Measurements from ENCODE around the gene KLHDC8A. TPM values are rescaled to one million over a fixed set of nuclear protein-coding genes. Genes with fewer than 3 reads are reported as not detected.
"Not testable (repeated sequence)": the region's sequence is repeated elsewhere in the genome, so short reads cannot be mapped to it uniquely, and the experiment has no call there.

Gene KLHDC8A
- polyA plus RNA-seq, 1 donor (not counting 4 experiments of a cell fraction or from before 2014, with no cell fraction given): not detected

DNA sequence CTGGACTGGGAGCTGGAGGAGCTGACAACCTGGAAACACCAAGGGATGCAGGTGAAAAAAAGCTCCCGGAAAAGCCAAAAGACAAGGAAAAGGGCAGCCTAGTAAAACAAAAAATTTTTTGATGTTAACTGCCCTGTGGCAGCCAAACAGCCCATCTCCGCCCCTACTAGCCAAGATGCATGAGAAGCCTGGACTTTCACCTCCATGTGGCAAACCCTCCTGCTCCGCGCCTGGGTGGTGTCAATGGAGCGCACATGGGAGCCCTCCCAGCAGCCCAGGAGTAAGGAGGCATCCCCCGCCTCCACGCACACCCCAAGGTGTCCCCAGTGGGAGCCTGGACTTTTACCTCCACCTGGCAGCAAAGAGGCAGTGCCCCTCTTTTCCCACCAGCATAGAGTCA lies 34.7 kb upstream of the KLHDC8A start:
- no peaks in the 10 kb centered on the region for H3K9me3 ChIP-seq (ENCODE audit: control insufficient read depth, low read depth, low read length)
- H3K4me2 ChIP-seq (ENCODE audit: control insufficient read depth, extremely low read depth, insufficient read depth, low read depth, low read length): no peak overlapping the region
- DNase-seq (ENCODE audit: low read depth, low spot score) (no peak), FAIRE-seq (no peak)
- no peaks in the 10 kb centered on the region for H3K36me3 ChIP-seq (ENCODE audit: control insufficient read depth in 2 of 2, extremely low read depth in 1 of 2, insufficient read depth in 2 of 2, low read length in 2 of 2)
- H3K27me3 ChIP-seq (ENCODE audit: control insufficient read depth, extremely low read depth, insufficient read depth, low read length): peaks cover 5% of the 10 kb centered on the region
- H4K20me1 ChIP-seq (ENCODE audit: control insufficient read depth, extremely low read depth, insufficient read depth, low read length): no peaks in the 10 kb centered on the region
- no peak overlapping the region for H3K27ac ChIP-seq (ENCODE audit: control insufficient read depth, insufficient read depth, low read length)
- H3K9me1 ChIP-seq (ENCODE audit: control insufficient read depth, extremely low read depth, insufficient read depth, low read length): no peaks in the 10 kb centered on the region
- H3K9ac ChIP-seq (ENCODE audit: control insufficient read depth, extremely low read depth, insufficient read depth, low read length): no peak overlapping the region
- H2AFZ ChIP-seq (ENCODE audit: control insufficient read depth, low read length): no peak overlapping the region
- no peaks in the 10 kb centered on the region for H3K79me2 ChIP-seq (ENCODE audit: control insufficient read depth, insufficient read depth, low read length)
- dilution Hi-C loops (cut with MboI; ENCODE audit: extremely low pct_ligation_motif_present, low sequenced_read_pairs): no loop called here
- H3K4me1 ChIP-seq (ENCODE audit: control insufficient read depth, extremely low read depth, insufficient read depth, low read length): no peaks in the 10 kb centered on the region
- TF ChIP-seq EZH2 (IDR thresholded peaks at IDR 0.05; ENCODE audit: low read length): no peak
- no peak overlapping the region for H3K4me3 ChIP-seq (ENCODE audit: control insufficient read depth in 2 of 3, extremely low read depth in 1 of 3, insufficient read depth in 2 of 3, low read depth in 1 of 3, low read length in 3 of 3)

DNA sequence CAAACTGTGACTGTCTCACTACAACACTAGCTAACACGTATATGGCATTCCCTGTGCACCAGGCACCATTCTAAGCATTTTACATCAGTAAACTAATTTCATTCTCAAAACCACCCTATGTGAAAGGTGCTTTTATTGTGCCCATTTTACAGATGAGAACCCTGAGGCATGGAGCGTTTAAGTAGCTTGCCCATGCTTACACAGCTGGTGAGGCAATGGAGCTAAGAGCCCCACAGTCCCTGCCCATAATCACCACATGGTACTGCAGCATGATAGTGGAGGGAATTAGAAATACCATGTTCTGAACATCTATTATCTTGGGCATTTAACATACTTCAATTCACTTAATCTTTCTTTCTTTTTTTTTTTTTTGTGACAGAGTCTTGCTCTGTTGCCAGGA lies 31.1 kb upstream of the KLHDC8A start:
- no peak for FAIRE-seq
- H3K9me3 ChIP-seq (ENCODE audit: control insufficient read depth, low read depth, low read length): no peaks in the 10 kb centered on the region

GRCh38 chr1:205382990-205383389 lies 26.3 kb upstream of the KLHDC8A start:
- H3K9me1 ChIP-seq (ENCODE audit: control insufficient read depth, extremely low read depth, insufficient read depth, low read length); H3K9ac ChIP-seq (ENCODE audit: control insufficient read depth, extremely low read depth, insufficient read depth, low read length); DNase-seq (ENCODE audit: low read depth, low spot score); H3K4me3 ChIP-seq (ENCODE audit: control insufficient read depth in 2 of 3, extremely low read depth in 1 of 3, insufficient read depth in 2 of 3, low read depth in 1 of 3, low read length in 3 of 3); dilution Hi-C loops (cut with MboI; ENCODE audit: extremely low pct_ligation_motif_present, low sequenced_read_pairs); H3K4me2 ChIP-seq (ENCODE audit: control insufficient read depth, extremely low read depth, insufficient read depth, low read depth, low read length); H2AFZ ChIP-seq (ENCODE audit: control insufficient read depth, low read length); H3K27ac ChIP-seq (ENCODE audit: control insufficient read depth, insufficient read depth, low read length); H4K20me1 ChIP-seq (ENCODE audit: control insufficient read depth, extremely low read depth, insufficient read depth, low read length); H3K9me3 ChIP-seq (ENCODE audit: control insufficient read depth, low read depth, low read length); FAIRE-seq; H3K4me1 ChIP-seq (ENCODE audit: control insufficient read depth, extremely low read depth, insufficient read depth, low read length); H3K36me3 ChIP-seq (ENCODE audit: control insufficient read depth in 2 of 2, extremely low read depth in 1 of 2, insufficient read depth in 2 of 2, low read length in 2 of 2); H3K79me2 ChIP-seq (ENCODE audit: control insufficient read depth, insufficient read depth, low read length): not testable (repeated sequence)
- H3K27me3 ChIP-seq (ENCODE audit: control insufficient read depth, extremely low read depth, insufficient read depth, low read length): peaks cover 10% of the 10 kb centered on the region

More for the DNA sequence above, 31.1 kb upstream of the KLHDC8A start:
- Histone ChIP-seq H3K36me3 (ENCODE audit: control insufficient read depth in 2 of 2, extremely low read depth in 1 of 2, insufficient read depth in 2 of 2, low read length in 2 of 2) (no peaks in the 10 kb centered on the region), H3K9ac (ENCODE audit: control insufficient read depth, extremely low read depth, insufficient read depth, low read length) (no peak overlapping the region), H3K79me2 (ENCODE audit: control insufficient read depth, insufficient read depth, low read length) (no peaks in the 10 kb centered on the region), H3K27ac (ENCODE audit: control insufficient read depth, insufficient read depth, low read length) (no peak overlapping the region), H3K9me1 (ENCODE audit: control insufficient read depth, extremely low read depth, insufficient read depth, low read length) (no peaks in the 10 kb centered on the region), H3K27me3 (ENCODE audit: control insufficient read depth, extremely low read depth, insufficient read depth, low read length) (peaks cover 5% of the 10 kb centered on the region), H3K4me1 (ENCODE audit: control insufficient read depth, extremely low read depth, insufficient read depth, low read length) (no peaks in the 10 kb centered on the region), H2AFZ (ENCODE audit: control insufficient read depth, low read length) (no peak overlapping the region), H3K4me2 (ENCODE audit: control insufficient read depth, extremely low read depth, insufficient read depth, low read depth, low read length) (no peak overlapping the region), H3K4me3 (ENCODE audit: control insufficient read depth in 2 of 3, extremely low read depth in 1 of 3, insufficient read depth in 2 of 3, low read depth in 1 of 3, low read length in 3 of 3) (no peak overlapping the region), H4K20me1 (ENCODE audit: control insufficient read depth, extremely low read depth, insufficient read depth, low read length) (no peaks in the 10 kb centered on the region)
- DNase-seq (ENCODE audit: low read depth, low spot score): no peak
- dilution Hi-C loops (cut with MboI; ENCODE audit: extremely low pct_ligation_motif_present, low sequenced_read_pairs): no loop called here
- TF ChIP-seq EZH2 (IDR thresholded peaks at IDR 0.05; ENCODE audit: low read length): no peak
- TF ChIP-seq, protein P1, sequence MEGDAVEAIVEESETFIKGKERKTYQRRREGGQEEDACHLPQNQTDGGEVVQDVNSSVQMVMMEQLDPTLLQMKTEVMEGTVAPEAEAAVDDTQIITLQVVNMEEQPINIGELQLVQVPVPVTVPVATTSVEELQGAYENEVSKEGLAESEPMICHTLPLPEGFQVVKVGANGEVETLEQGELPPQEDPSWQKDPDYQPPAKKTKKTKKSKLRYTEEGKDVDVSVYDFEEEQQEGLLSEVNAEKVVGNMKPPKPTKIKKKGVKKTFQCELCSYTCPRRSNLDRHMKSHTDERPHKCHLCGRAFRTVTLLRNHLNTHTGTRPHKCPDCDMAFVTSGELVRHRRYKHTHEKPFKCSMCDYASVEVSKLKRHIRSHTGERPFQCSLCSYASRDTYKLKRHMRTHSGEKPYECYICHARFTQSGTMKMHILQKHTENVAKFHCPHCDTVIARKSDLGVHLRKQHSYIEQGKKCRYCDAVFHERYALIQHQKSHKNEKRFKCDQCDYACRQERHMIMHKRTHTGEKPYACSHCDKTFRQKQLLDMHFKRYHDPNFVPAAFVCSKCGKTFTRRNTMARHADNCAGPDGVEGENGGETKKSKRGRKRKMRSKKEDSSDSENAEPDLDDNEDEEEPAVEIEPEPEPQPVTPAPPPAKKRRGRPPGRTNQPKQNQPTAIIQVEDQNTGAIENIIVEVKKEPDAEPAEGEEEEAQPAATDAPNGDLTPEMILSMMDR (optimal IDR thresholded peaks at IDR 0.05 in 1 of 3, IDR thresholded peaks at IDR 0.05 in 1 of 3, conservative IDR thresholded peaks at IDR 0.05 in 1 of 3; ENCODE audit: extremely low read depth in 1 of 3, insufficient read depth in 2 of 3, low read length in 3 of 3): no peak

Measured in keratinocyte (primary cell).